Activated naive CD8-positive, alpha-beta T cell (primary cell): Measurements from ENCODE around the gene GNB1L.

Experiments
- H3K27ac Mint-ChIP-seq: one replicate; pipeline ENCODE4 v1.8.0; 2021; ENCODE audit warnings: mixed read lengths
- H3K27me3 Mint-ChIP-seq: one replicate; pipeline ENCODE4 v1.8.0; 2021; ENCODE audit warnings: mixed read lengths
- H3K36me3 Mint-ChIP-seq: one replicate; pipeline ENCODE4 v1.8.0; 2021; ENCODE audit warnings: mixed read lengths
- H3K4me1 Mint-ChIP-seq: one replicate; pipeline ENCODE4 v1.8.0; 2021; ENCODE audit warnings: low read depth, mixed read lengths
- H3K4me3 Mint-ChIP-seq: one replicate; pipeline ENCODE4 v1.8.0; 2021; ENCODE audit warnings: mild to moderate bottlenecking, mixed read lengths
- H3K9me3 Mint-ChIP-seq: one replicate; pipeline ENCODE4 v1.8.0; 2021; ENCODE audit warnings: low read depth, mixed read lengths

Gene GNB1L

DNA sequence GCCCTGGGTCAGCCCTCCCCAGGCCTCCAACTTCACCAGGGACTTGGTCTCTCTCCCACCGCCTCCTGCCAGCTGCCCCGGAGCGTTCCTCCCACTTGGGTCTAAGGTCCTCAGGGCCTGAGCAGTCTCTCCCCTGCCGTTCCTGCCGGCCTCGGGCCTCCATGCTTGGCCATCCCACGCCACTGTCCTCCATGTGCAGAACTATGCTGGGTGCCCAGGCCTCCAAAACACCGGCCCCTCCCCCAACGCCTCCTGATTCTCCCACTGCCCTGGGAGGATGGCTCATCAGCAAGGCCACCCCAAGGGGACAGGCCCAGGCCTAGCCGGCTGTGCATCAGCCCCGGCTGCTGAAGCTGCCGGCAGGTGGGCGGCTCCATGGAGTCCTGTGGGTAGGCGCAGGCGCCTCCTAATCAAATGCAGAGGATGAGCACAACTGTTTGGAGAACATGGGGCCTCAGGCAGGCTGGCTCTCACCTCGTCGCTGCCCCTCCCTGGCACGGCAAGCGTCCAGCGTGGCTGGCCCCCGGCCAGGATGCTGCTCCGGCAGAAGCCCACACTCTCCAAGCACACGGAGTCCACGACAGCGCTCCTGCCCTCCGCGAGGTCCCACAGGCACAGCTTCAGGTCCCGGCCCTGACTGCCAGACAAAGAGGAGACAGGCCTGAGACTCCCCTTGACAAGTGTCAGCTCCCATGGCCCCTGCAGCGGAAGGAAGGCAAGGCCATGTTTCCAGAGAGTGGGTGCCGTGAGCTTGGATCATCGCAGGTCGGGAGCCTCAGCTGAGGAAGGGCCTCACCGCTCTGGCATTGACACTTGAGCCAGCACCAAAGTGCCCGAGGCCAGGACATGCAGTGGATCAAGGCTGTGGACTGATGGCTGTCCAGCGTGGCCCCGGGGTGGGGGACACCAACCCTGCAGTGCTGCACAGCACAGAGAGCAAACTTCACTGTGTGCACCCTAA, 42.6 kb downstream of the GNB1L start:
- Mint-ChIP-seq H3K4me3 (no peak overlapping the region), H3K9me3 (no peaks in the 10 kb centered on the region), H3K27ac (no peak overlapping the region), H3K4me1 (peaks cover 4% of the 10 kb centered on the region), H3K36me3 (no peaks in the 10 kb centered on the region), H3K27me3 (no peaks in the 10 kb centered on the region)

DNA sequence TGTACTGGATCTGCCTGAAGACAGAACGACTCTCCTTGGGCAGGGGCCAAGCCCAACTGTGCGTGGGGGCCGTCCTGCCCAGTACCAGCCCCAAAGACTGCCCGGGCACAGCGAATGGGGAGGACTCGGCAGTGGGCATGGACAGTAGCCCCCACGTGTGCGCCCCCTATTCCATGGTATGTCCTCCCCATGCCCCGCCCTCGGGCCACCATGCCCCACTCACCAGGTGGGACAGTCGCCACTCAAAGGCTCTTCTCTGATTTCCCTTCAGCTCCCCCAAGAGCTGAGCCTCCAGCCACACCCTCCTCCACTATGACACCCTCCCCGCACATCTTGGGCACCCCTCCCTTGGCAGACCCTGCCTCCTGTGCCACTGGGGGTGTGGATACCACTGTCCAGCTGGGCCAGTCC, 43.5 kb downstream of the GNB1L start:
- Mint-ChIP-seq H3K27me3 (no peaks in the 10 kb centered on the region), H3K9me3 (no peaks in the 10 kb centered on the region), H3K4me3 (no peak overlapping the region), H3K36me3 (no peaks in the 10 kb centered on the region), H3K4me1 (peaks cover 4% of the 10 kb centered on the region), H3K27ac (no peak overlapping the region)

- Mint-ChIP-seq H3K4me3 (no peak overlapping the region), H3K9me3 (no peaks in the 10 kb centered on the region), H3K36me3 (no peaks in the 10 kb centered on the region), H3K27ac (no peak overlapping the region), H3K4me1 (peaks cover 4% of the 10 kb centered on the region), H3K27me3 (no peaks in the 10 kb centered on the region)
Observed at GRCh38 chr22:19810381-19811201, 44.1 kb downstream of the GNB1L start.

DNA sequence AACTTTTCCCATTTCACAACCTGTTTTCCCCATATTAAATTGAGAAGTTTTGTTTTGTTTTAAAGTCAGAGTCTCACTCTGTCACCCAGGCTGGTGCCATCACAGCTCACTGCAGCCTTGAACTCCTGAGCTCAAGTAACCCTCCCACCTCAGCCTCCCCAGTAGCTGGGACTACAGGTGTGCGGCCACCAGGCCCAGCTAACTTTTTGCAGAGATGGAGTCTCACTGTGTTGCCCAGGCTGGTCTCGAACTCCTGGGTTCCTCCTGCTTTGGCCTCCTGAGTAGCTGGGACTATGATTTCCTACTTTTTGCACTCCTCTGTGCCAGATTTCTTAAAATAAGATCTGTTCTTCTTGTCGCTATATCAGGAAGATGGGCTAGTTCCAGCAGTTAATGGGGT, 44.9 kb downstream of the GNB1L start:
- Mint-ChIP-seq H3K27me3 (no peaks in the 10 kb centered on the region), H3K4me3 (no peak overlapping the region), H3K9me3 (no peaks in the 10 kb centered on the region), H3K36me3 (no peaks in the 10 kb centered on the region), H3K27ac (no peak overlapping the region), H3K4me1 (peaks cover 4% of the 10 kb centered on the region)

DNA sequence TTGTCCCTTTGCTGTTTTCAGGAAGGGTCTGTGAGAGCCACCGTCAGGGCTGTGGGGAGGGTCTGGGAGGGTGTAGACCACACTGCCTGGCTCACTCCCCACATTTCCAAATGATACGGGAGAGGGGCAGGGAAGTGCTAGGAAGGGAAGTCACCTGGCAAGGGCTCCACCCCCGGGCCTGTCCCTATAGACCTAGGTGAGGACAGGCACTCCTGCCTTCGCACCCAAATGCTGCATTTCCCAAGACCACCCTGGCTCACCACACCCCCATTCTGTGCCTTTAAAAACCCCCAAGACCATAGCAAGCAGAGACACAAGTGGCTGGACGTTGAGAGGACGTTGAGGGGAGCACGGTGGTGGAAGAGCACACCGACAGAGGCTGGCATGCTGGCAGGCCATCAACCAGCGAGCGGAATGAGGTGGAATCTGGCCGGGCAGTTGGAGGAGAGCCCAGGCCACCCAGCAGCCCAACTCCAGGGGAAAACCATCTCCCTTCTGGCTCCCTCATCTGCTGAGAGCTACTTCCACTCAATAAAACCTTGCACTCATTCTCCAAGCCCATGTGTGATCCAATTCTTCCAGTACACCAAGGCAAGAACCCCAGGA, 45.7 kb downstream of the GNB1L start:
- no peaks in the 10 kb centered on the region for H3K27me3 Mint-ChIP-seq
- H3K4me3 Mint-ChIP-seq = no peak overlapping the region
- H3K36me3 Mint-ChIP-seq = no peaks in the 10 kb centered on the region
- peaks cover 4% of the 10 kb centered on the region for H3K4me1 Mint-ChIP-seq
- H3K27ac Mint-ChIP-seq = no peak overlapping the region
- H3K9me3 Mint-ChIP-seq = no peaks in the 10 kb centered on the region

GRCh38 chr22:19807914-19808872, 46.5 kb downstream of the GNB1L start:
- no peaks in the 10 kb centered on the region for H3K9me3 Mint-ChIP-seq
- H3K27me3 Mint-ChIP-seq = no peaks in the 10 kb centered on the region
- no peaks in the 10 kb centered on the region for H3K36me3 Mint-ChIP-seq
- H3K4me3 Mint-ChIP-seq = no peak overlapping the region
- no peak overlapping the region for H3K27ac Mint-ChIP-seq
- peaks cover 4% of the 10 kb centered on the region for H3K4me1 Mint-ChIP-seq

DNA sequence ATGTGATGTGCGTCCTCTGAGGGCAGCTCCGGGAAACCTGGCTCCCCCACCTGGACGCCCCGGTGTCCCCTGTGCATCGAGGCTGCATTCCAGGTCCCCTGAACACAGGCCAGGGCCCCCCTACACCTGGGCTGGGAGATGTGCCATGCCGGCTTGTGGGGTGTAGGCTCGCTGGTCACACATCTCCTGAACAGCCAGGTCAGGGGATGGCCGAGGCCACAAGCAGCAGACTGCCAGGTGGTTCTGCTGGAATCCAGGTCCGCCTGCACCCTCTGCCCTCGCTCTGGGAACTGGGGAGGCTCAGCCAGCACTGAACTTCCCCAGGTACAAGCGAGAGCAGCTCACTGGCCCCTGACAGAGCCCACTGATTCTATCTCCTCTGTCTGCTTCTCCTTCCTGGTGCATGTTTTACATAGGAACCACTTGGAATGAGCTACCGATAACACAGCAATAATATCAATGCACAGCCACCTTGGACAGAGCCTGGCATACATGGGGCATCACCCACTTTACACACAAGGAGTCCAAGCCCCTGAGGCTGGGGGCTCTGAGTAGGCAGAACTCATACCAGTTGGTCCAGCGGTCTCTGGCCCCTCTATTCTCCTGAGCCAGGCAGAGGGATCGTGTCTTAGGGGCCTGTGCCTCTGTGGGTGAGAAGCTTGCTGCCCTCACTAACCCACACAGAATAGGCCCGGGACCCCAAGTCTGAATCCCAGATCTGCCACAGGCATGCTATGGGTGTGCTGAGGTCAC, 47.3 kb downstream of the GNB1L start:
- no peak overlapping the region for H3K27ac Mint-ChIP-seq
- no peaks in the 10 kb centered on the region for H3K36me3 Mint-ChIP-seq
- peaks cover 4% of the 10 kb centered on the region for H3K4me1 Mint-ChIP-seq
- no peaks in the 10 kb centered on the region for H3K27me3 Mint-ChIP-seq
- H3K9me3 Mint-ChIP-seq = no peaks in the 10 kb centered on the region
- no peak overlapping the region for H3K4me3 Mint-ChIP-seq

- Mint-ChIP-seq H3K27ac (no peak overlapping the region), H3K9me3 (no peaks in the 10 kb centered on the region), H3K27me3 (no peaks in the 10 kb centered on the region), H3K4me3 (no peak overlapping the region), H3K36me3 (peaks cover 2% of the 10 kb centered on the region), H3K4me1 (peaks cover 4% of the 10 kb centered on the region)
Observed at GRCh38 chr22:19806213-19807160, 48.2 kb downstream of the GNB1L start.

DNA sequence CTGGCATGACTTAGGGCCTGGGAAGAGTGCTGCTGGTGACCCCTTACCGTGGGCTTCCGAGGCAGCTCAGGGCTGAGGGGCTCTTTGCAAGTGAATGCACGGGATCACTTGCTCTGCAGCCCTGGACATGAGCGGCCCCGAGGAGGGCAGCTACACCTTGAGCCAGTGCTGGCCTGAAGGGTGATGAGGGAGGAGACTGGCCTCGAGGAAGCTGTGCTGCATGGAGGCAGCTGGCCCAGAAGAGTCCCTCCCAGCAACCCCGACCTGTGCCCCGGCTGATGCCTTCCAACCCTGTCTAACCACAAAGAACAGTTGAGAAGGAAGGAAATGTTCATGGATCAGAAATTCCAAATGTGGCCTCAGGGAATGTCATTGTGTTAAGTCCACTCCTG, 48.9 kb downstream of the GNB1L start:
- Mint-ChIP-seq H3K27ac (no peak overlapping the region), H3K9me3 (no peaks in the 10 kb centered on the region), H3K4me3 (no peak overlapping the region), H3K27me3 (no peaks in the 10 kb centered on the region), H3K36me3 (peaks cover 2% of the 10 kb centered on the region), H3K4me1 (peaks cover 2% of the 10 kb centered on the region)

GRCh38 chr22:19803736-19804267, 50.9 kb downstream of the GNB1L start:
- no peaks in the 10 kb centered on the region for H3K4me1 Mint-ChIP-seq

GRCh38 chr22:19802894-19803735, 51.6 kb downstream of the GNB1L start:
- H3K36me3 Mint-ChIP-seq = peaks cover 5% of the 10 kb centered on the region
- no peaks in the 10 kb centered on the region for H3K27me3 Mint-ChIP-seq
- no peak overlapping the region for H3K4me3 Mint-ChIP-seq
- H3K4me1 Mint-ChIP-seq = no peaks in the 10 kb centered on the region
- no peaks in the 10 kb centered on the region for H3K9me3 Mint-ChIP-seq
- H3K27ac Mint-ChIP-seq = no peak overlapping the region

More at GRCh38 chr22:19803736-19804267, 50.9 kb downstream of the GNB1L start:
- no peaks in the 10 kb centered on the region for H3K9me3 Mint-ChIP-seq
- H3K27me3 Mint-ChIP-seq = no peaks in the 10 kb centered on the region
- H3K36me3 Mint-ChIP-seq = peaks cover 5% of the 10 kb centered on the region
- H3K27ac Mint-ChIP-seq = no peak overlapping the region
- H3K4me3 Mint-ChIP-seq = no peak overlapping the region
